ENCODE measurements around the gene CHAF1A.

GRCh38 chr19:4403005-4403761 lies 743 bp downstream of the CHAF1A start:
- no peak for TF ChIP-seq POLR2A (IDR thresholded peaks at IDR 0.05; ENCODE audit: low read depth, low read length)
- TF ChIP-seq POLR2AphosphoS5 (IDR thresholded peaks at IDR 0.05; ENCODE audit: low read depth, low read length) = no peak
- TF ChIP-seq TAF1 (IDR thresholded peaks at IDR 0.05; ENCODE audit: borderline replicate concordance, low read depth, low read length) = no peak

All from GM12892 (cell line).